WI38 (cell line): ENCODE results near the gene BTBD7.
"Not testable (repeated sequence)": the region's sequence is repeated elsewhere in the genome, so short reads cannot be mapped to it uniquely, and the experiment has no call there.

Source experiments
- H3K4me3 ChIP-seq: 2 replicates; pipeline ENCODE4 v1.5.1; 2011; ENCODE audit warnings: low read depth, mild to moderate bottlenecking, control low read depth, low read length
- TF ChIP-seq, protein P1 (sequence below): IDR thresholded peaks from 2 replicates; pipeline ENCODE4 v1.5.1; 2012; ENCODE audit warnings: low read depth, mild to moderate bottlenecking, control low read depth, low read length

The BTBD7 gene, protein sequence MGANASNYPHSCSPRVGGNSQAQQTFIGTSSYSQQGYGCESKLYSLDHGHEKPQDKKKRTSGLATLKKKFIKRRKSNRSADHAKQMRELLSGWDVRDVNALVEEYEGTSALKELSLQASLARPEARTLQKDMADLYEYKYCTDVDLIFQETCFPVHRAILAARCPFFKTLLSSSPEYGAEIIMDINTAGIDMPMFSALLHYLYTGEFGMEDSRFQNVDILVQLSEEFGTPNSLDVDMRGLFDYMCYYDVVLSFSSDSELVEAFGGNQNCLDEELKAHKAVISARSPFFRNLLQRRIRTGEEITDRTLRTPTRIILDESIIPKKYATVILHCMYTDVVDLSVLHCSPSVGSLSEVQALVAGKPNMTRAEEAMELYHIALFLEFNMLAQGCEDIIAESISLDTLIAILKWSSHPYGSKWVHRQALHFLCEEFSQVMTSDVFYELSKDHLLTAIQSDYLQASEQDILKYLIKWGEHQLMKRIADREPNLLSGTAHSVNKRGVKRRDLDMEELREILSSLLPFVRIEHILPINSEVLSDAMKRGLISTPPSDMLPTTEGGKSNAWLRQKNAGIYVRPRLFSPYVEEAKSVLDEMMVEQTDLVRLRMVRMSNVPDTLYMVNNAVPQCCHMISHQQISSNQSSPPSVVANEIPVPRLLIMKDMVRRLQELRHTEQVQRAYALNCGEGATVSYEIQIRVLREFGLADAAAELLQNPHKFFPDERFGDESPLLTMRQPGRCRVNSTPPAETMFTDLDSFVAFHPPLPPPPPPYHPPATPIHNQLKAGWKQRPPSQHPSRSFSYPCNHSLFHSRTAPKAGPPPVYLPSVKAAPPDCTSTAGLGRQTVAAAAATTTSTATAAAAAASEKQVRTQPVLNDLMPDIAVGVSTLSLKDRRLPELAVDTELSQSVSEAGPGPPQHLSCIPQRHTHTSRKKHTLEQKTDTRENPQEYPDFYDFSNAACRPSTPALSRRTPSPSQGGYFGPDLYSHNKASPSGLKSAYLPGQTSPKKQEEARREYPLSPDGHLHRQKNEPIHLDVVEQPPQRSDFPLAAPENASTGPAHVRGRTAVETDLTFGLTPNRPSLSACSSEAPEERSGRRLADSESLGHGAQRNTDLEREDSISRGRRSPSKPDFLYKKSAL

DNA sequence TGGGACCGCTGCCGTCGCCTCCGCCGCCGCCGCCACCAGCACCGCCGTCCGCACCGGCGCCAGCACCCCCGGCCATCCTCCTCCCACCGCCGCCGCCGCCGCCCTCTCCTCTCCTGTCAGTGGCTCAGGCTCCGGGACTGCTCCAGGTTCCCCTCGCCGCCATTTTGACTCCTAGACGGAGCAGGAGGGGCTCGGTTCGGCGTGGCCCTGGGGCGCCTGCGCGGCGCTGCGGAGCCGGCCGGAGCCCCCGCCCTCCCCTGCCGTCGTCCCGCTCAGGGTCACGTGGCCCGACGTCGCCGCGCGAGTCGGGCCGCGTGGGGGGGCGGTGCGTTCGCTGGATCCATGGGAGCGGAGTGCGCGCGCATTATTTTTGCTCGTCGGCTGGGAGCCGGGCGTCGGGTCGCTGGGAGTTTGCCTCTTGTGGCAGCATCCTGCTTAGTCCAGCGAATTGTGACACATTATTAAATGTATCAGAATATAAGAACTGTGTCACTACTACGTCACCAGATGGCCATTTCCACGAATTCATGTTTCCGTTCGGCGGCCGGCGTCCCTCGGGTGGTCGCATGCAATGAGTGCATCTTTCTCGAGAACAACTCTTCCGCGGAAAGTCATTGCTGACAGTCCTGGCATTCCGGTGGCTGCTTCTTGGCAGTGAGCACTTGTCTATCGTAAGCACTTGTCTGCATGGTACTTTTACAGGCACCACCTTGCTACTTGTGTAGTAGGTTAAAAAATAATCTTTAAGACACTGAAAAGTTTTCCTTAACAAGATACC lies at the start of gene BTBD7:
BTBD7 (minus strand) TSS at position 184 of the 778 bp plus-strand sequence. CDS start 36,985 bp downstream, outside the sequence.
- TF ChIP-seq, protein P1, sequence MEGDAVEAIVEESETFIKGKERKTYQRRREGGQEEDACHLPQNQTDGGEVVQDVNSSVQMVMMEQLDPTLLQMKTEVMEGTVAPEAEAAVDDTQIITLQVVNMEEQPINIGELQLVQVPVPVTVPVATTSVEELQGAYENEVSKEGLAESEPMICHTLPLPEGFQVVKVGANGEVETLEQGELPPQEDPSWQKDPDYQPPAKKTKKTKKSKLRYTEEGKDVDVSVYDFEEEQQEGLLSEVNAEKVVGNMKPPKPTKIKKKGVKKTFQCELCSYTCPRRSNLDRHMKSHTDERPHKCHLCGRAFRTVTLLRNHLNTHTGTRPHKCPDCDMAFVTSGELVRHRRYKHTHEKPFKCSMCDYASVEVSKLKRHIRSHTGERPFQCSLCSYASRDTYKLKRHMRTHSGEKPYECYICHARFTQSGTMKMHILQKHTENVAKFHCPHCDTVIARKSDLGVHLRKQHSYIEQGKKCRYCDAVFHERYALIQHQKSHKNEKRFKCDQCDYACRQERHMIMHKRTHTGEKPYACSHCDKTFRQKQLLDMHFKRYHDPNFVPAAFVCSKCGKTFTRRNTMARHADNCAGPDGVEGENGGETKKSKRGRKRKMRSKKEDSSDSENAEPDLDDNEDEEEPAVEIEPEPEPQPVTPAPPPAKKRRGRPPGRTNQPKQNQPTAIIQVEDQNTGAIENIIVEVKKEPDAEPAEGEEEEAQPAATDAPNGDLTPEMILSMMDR, result no peak; the same call in 1 of the 2 replicates
- peak within 1 kb of the TSS; percentile 65 for H3K4me3 ChIP-seq

DNA sequence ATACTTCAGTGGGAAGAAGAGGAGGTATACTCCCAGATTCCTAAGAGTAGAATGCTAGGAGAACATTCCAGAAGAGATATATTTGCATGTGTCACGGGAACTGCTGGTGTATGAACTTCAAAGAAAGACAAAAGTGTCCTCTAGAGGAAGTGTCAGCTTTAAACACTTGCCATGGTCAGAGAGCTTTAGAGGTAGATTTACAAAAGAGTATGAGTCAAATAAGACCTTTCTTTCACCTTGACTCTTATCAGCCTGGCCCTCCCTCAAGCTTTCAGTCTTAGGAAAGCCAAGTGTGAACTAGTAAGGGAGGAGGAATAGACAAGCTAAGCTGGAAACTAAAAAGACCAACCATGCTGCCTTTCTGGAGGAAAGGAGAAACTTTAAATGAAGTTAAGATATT lies 48.8 kb upstream of the BTBD7 start:
- TF ChIP-seq, protein P1, result no peak
- H3K4me3 ChIP-seq, result no peak overlapping the region

DNA sequence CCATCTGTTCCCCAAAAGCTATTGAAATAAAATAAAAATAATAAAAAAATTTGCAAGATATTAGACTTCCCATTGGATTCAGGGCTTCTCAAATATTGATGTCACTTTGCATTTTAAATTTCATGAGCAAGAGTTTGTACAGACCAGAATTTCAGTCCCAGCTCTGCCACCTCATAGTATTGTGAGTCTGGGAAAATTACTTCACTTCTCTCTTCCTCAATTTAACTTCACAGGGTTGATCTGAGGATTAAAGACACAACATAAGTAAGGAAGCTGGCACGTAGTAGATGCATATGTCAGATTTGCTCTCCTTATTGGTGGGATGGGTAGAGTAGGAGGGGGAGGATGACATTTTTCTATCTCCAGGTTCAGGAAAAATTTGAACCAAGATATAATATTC lies 47.0 kb upstream of the BTBD7 start:
- no peak overlapping the region for H3K4me3 ChIP-seq
- TF ChIP-seq, protein P1, result no peak

DNA sequence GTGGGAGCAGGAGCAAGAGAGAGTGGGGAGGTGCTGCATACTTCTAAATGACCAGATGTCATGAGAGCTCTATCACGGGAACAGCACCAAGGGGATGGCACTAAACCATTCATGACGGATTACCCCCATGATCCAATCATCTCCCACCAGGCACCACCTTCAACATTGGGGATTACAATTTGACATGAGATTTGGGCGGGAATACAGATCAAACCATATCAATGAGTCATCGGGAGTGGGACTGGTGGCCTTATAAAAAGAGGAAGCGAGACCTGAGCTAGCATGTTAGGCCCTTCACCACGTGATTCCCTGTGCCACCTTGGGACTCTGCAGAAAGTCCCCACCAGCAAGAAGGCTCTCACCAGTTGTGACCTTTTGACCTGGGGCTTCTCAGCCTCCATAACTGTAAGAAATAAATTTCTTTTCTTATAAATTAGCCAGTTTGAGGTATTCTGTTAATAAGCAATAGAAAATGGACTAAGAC lies 42.9 kb upstream of the BTBD7 start:
- TF ChIP-seq, protein P1, result no peak
- no peak overlapping the region for H3K4me3 ChIP-seq

DNA sequence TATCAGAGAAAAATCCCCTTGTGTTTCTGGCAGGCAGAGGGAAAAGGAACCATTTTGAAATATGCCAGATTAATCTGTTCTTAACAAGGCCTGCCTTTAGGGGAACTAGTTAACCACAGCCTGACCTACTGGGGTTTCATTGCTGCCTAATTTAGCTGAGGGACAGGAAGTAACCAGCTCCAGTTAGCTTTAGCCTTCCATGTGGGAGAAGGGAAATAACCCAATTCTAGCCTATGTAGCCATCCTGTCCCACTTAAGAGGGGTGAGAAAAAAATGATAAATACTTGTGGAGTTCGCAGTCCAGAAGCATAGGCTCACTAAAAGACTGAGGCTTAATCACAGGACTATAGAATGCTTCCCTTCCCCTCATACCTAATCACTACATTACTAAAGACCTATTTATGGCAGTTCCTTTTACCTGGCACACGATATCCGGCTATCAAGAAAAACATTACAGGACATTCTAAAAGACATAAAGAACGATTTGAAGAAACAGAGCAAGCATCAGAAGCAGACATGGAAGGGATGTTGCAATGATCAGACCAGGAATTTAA lies 37.0 kb upstream of the BTBD7 start:
- H3K4me3 ChIP-seq, result no peak overlapping the region
- TF ChIP-seq, protein P1, result no peak

DNA sequence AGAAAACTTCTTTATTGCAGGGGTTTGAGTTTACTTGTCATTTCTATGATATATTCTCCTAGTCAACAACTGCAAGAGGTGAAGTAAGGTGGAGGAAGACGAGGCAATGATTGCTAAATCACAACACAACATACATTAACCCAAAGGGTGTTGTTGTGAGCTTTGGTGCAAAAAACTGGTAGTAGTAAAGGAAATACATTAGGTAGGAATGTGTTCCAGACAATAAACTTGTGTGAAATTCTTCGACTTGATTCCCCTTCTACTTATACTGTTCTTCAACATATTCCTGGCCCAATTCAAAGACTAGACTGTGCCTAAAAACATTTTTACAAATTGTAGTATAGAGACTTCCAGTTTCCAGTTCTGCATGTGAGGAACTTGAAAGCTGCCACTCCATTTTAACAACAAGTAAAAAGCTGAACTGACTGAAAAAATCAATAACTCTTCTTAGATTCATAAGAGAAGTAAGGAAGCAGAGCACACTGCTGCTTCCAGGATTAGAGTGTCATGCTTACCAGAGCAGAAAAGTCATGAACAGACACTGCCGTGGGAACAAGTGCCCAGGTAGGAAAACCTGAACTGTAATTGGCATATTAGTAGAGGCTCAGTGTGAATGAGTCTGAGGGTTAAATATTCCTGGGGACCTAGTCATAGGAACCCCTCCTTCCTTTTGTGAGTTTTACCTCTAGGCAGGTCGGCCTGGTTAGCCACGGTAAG lies 36.3 kb upstream of the BTBD7 start:
- no peak overlapping the region for H3K4me3 ChIP-seq
- TF ChIP-seq, protein P1, result no peak

DNA sequence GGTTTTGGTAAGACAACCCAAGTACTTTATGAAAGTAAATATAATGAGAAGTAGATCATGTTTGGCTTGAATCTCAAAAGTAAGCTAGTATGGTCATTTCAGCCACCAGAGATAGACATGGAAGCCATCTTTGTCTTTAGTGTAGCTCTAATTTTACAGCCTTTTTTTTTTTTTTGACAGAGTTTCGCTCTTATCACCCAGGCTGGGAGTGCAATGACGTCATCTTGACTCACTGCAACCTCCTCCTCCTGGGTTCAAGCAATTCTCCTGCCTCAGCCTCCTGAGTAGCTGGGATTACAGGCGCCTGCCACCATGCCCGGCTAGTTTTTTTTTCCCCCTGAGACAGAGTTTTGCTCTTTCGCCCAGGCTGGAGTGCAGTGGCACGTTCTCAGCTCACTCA lies 22.0 kb upstream of the BTBD7 start:
- H3K4me3 ChIP-seq, result not testable (repeated sequence)
